ENCODE results near the gene TTLL9.

GRCh38 chr20:31848088-31848999 is 22.1 kb upstream of the TTLL9 start:
- no peak for TF ChIP-seq ZFP30 (CRISPR knock-in tag; IDR thresholded peaks at IDR 0.05)
- no peak for TF ChIP-seq ARNTL (CRISPR knock-in tag; IDR thresholded peaks at IDR 0.05; ENCODE audit: borderline replicate concordance, low read depth)
